ENCODE data around the gene MCC. TPM values are rescaled to one million over a fixed set of nuclear protein-coding genes. Genes with fewer than 3 reads are reported as not detected.

MCC gene
- total RNA-seq, 1 experiment from 2014 or later: 7.6 TPM

DNA sequence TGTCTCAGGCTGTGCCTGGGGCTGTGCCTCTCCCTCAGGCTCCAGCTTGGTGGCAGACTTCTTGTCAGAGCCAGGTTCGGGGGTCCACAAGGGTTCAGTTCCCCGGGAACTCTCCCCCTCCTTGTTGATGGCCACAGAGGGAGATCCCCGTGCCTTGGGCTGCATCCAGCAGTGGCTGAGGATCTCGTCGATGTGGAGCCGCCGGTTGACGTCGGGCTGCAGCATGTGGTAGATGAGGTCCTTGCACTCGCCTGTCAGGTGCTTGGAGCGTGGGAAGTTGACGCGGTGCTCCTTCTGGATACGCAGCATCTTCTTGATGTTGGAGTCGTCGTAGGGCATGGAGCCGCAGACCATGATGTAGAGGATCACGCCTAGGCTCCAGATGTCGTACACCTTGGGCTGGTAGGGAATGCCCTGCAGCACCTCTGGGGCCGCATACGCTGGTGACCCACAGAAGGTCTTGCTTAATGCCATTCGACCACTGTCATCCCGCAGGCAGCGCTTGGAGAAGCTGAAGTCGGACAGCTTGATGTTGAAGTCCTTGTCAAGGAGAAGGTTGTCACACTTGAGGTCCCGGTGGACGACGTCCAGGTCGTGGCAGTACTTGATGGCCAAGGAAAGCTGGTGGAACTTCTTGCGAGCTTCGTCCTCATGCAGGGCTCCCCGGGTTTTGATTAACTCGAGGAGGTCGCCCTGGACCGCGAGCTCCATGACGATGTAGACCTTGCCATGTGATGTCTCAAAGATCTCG is 54.2 kb downstream of the MCC start:
- WGBS (ENCODE audit: extremely low coverage, insufficient read length, low lambda C conversion rate): no CpG with 5 or more reads among the region's 38 CpGs
- no peaks in the 10 kb centered on the region; the same call in 1 of the 2 replicates for H3K27me3 Mint-ChIP-seq (ENCODE audit: low read depth)
- H2AK5ac ChIP-seq (ENCODE audit: insufficient read length, low read length): no peak overlapping the region
- H3K36me3 Mint-ChIP-seq (ENCODE audit: insufficient read depth in 1 of 3, low read depth in 3 of 3): no peaks in the 10 kb centered on the region; a peak in 1 of 7 replicates
- no peak overlapping the region for H3K14ac ChIP-seq (ENCODE audit: insufficient read depth, low read length)
- H3K79me1 ChIP-seq (ENCODE audit: insufficient read depth, low read depth, low read length, poor library complexity, severe bottlenecking): no peaks in the 10 kb centered on the region
- no peak overlapping the region for H3K23ac ChIP-seq (ENCODE audit: insufficient read length, low read depth, low read length)
- no peak overlapping the region for H3K4me2 ChIP-seq (ENCODE audit: insufficient read depth, insufficient read length, low read length)
- H3K27ac ChIP-seq (ENCODE audit: insufficient read length, low read depth, low read length): no peak overlapping the region
- H3K4me3 Mint-ChIP-seq: no peak overlapping the region
- TF ChIP-seq, protein P1, sequence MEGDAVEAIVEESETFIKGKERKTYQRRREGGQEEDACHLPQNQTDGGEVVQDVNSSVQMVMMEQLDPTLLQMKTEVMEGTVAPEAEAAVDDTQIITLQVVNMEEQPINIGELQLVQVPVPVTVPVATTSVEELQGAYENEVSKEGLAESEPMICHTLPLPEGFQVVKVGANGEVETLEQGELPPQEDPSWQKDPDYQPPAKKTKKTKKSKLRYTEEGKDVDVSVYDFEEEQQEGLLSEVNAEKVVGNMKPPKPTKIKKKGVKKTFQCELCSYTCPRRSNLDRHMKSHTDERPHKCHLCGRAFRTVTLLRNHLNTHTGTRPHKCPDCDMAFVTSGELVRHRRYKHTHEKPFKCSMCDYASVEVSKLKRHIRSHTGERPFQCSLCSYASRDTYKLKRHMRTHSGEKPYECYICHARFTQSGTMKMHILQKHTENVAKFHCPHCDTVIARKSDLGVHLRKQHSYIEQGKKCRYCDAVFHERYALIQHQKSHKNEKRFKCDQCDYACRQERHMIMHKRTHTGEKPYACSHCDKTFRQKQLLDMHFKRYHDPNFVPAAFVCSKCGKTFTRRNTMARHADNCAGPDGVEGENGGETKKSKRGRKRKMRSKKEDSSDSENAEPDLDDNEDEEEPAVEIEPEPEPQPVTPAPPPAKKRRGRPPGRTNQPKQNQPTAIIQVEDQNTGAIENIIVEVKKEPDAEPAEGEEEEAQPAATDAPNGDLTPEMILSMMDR (conservative IDR thresholded peaks at IDR 0.05): no peak
- no peak overlapping the region for H2AFZ ChIP-seq (ENCODE audit: low read length)
- H4K8ac ChIP-seq (replicated peaks; ENCODE audit: insufficient read length, low read depth, low read length): no peak overlapping the region
- no peak overlapping the region for H4K91ac ChIP-seq (ENCODE audit: insufficient read length, low read depth, low read length)
- no peaks in the 10 kb centered on the region for H3K4me1 Mint-ChIP-seq
- peaks cover 0 to 2% of the 10 kb centered on the region in 2 experiments; a peak in 1 of 5 replicates for H3K9me3 Mint-ChIP-seq
- no peak overlapping the region for H3K9ac ChIP-seq (ENCODE audit: extremely low read depth, insufficient read length, low read length)
- no peak overlapping the region for H4K5ac ChIP-seq (ENCODE audit: insufficient read length, low read depth, low read length)
- no peak overlapping the region for H2BK20ac ChIP-seq (ENCODE audit: low read depth, low read length, poor library complexity, severe bottlenecking)
- no peaks in the 10 kb centered on the region for H3K9me3 ChIP-seq (ENCODE audit: control insufficient read depth, low read depth, low read length)
- no peak overlapping the region for H3K18ac ChIP-seq (ENCODE audit: insufficient read length, low read depth, low read length)
- no peaks in the 10 kb centered on the region; the same call in 1 of the 2 replicates for H3K27me3 ChIP-seq (ENCODE audit: insufficient read depth, low read length)
- H2BK5ac ChIP-seq (ENCODE audit: insufficient read length, low read length): no peak overlapping the region
- no peak overlapping the region for H2BK15ac ChIP-seq (ENCODE audit: low read depth, low read length)
- no peak overlapping the region for H2BK120ac ChIP-seq (ENCODE audit: low read depth, low read length, poor library complexity, severe bottlenecking)
- H3K4me1 ChIP-seq (ENCODE audit: insufficient read depth, low read length): no peaks in the 10 kb centered on the region
- H3T11ph ChIP-seq (ENCODE audit: low read length): no peak overlapping the region
- H3K79me2 ChIP-seq (ENCODE audit: insufficient read depth, low read length): no peaks in the 10 kb centered on the region
- H3K23me2 ChIP-seq (ENCODE audit: insufficient read length, low read depth, low read length, poor library complexity, severe bottlenecking): no peaks in the 10 kb centered on the region
- DNase-seq: no peak
- H3K4ac ChIP-seq (ENCODE audit: low read depth, low read length): no peak overlapping the region
- H3K27ac Mint-ChIP-seq: no peak overlapping the region
- no peak overlapping the region for H3K56ac ChIP-seq (ENCODE audit: insufficient read length, low read depth, low read length)
- no peaks in the 10 kb centered on the region for H4K20me1 ChIP-seq (ENCODE audit: control insufficient read depth, insufficient read depth, insufficient read length)
- H2BK12ac ChIP-seq (ENCODE audit: insufficient read length, low read depth, low read length): no peak overlapping the region

Measured in H9 (cell line).